ENCODE data around the gene ATXN7L1.
"Not testable (repeated sequence)": the region's sequence is repeated elsewhere in the genome, so short reads cannot be mapped to it uniquely, and the experiment has no call there.

Gene ATXN7L1

DNA sequence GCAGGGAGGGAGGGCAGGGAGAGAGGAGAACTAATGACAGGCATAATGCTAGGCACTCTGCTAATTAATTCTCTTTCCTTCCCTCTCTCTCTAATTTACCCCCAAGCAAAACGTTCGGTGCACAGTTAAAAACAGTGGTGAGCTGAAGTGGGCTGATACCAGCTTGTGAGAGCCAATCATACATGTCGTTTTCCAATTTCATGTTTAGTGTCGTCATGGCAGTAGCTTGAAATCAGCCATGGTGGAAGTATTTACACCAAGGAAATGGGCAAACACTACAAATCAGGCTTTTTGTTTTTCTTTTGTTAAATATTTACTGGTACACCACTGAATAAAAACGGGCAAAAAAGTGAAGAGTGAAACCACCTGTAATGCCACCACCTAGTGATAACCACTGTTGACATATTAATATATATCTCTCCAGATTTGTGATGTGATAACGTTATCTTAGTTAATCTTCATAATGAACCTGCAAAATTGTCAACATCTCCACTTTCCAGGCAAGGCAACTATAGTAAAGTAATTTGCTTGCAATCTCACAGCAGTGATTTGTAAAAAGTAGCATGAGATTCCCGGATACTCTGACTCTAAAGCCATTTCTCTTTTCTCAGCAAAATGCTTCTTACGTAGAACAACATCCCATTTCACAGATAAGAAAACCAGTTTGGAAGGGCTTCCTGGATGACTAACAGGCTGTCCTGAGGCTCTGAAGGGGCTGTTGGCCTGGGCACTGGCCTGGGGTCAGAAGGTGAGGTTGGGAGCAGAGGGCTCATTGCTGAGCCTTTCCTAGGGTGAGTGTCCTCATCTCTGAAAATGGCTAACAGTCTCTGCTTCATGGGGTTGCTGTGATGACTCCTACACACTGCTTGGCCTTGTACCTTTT lies 83.7 kb downstream of the ATXN7L1 start:
- no peak overlapping the region for H3K27ac ChIP-seq (ENCODE audit: low read length)
- no peaks in the 10 kb centered on the region for H3K36me3 ChIP-seq (ENCODE audit: control insufficient read depth, insufficient read depth, low read length)
- DNase-seq (ENCODE audit: low read depth, low spot score): no peak
- no CpG with 5 or more reads among the region's 8 CpGs for WGBS (ENCODE audit: insufficient coverage, insufficient read length)
- H3K27me3 ChIP-seq (ENCODE audit: control insufficient read depth, insufficient read depth, low read length): no peaks in the 10 kb centered on the region
- H3K4me1 ChIP-seq (ENCODE audit: control insufficient read depth, insufficient read depth, low read length): peaks cover 2% of the 10 kb centered on the region; the same call in 1 of the 2 replicates
- H3K4me3 ChIP-seq (ENCODE audit: low read length): no peak overlapping the region
- H3K9me3 ChIP-seq (ENCODE audit: control insufficient read depth, insufficient read depth, low read length): no peaks in the 10 kb centered on the region

DNA sequence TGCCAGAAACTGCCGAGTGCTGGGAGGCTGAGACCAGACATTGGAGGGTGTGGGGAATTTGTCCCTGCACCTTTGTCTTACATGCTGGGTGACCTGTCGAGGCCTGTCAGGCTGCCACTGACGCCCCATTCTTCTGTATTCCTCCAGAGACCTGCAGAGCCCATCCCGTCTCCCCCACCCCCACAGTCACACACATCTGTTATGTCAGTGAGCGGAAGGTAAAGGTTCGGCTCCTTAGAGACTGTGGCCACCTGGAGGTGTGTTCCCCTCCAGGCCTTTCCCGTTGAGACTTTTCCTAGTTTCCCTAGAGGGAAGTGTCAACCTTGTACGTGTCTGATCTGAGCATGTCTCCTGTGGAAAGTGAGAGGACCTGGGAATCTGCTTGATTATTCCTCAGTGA lies 84.5 kb downstream of the ATXN7L1 start:
- Histone ChIP-seq H3K36me3 (ENCODE audit: control insufficient read depth, insufficient read depth, low read length) (no peaks in the 10 kb centered on the region), H3K9me3 (ENCODE audit: control insufficient read depth, insufficient read depth, low read length) (no peaks in the 10 kb centered on the region), H3K27me3 (ENCODE audit: control insufficient read depth, insufficient read depth, low read length) (no peaks in the 10 kb centered on the region), H3K4me3 (ENCODE audit: low read length) (no peak overlapping the region), H3K4me1 (ENCODE audit: control insufficient read depth, insufficient read depth, low read length) (no peaks in the 10 kb centered on the region), H3K27ac (ENCODE audit: low read length) (no peak overlapping the region)
- DNase-seq (ENCODE audit: low read depth, low spot score): no peak
- no CpG with 5 or more reads among the region's 8 CpGs for WGBS (ENCODE audit: insufficient coverage, insufficient read length)

DNA sequence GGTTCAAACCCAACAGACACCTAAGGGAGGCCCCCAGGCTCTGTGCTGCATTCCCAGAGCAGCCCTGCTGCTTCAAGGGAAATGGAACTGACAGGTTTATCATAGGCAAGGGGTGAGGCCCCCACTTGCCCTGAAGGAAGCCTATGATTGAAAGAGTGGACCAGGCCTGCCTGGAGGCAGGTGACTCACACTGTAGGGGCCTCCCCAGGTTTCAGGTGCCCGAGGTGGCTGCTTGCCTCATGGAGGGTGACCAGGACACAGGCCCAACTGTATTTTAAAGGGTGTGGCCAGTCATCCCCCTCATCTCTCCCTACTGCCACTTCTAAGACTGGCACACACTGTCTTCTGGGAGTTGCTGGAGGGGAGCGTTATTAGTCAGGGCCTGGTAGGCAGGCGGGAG lies 85.4 kb downstream of the ATXN7L1 start:
- Histone ChIP-seq H3K27ac (ENCODE audit: low read length) (no peak overlapping the region), H3K4me3 (ENCODE audit: low read length) (no peak overlapping the region), H3K4me1 (ENCODE audit: control insufficient read depth, insufficient read depth, low read length) (no peaks in the 10 kb centered on the region), H3K36me3 (ENCODE audit: control insufficient read depth, insufficient read depth, low read length) (no peaks in the 10 kb centered on the region), H3K27me3 (ENCODE audit: control insufficient read depth, insufficient read depth, low read length) (no peaks in the 10 kb centered on the region), H3K9me3 (ENCODE audit: control insufficient read depth, insufficient read depth, low read length) (no peaks in the 10 kb centered on the region)
- no CpG with 5 or more reads among the region's 3 CpGs for WGBS (ENCODE audit: insufficient coverage, insufficient read length)
- no peak for DNase-seq (ENCODE audit: low read depth, low spot score)

DNA sequence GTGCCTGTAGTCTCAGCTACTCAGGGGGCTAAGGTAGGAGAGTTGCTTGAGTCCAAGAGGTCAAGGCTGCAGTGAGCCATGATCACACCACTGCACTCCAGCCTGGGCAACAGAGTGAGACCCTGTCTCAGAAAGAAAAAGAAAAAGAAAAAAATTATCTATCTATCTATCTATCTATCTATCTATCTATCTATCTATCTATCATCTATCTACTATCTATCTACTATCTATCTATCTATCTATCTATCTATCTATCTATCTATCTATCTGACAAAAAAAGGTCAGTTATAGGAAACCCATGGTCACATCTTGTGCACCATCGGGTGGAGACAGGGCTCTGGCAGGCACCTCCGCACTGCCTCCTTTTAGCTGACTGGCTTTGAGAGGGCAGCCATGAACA lies 85.9 kb downstream of the ATXN7L1 start:
- H3K27ac ChIP-seq (ENCODE audit: low read length); DNase-seq (ENCODE audit: low read depth, low spot score); H3K27me3 ChIP-seq (ENCODE audit: control insufficient read depth, insufficient read depth, low read length); H3K4me1 ChIP-seq (ENCODE audit: control insufficient read depth, insufficient read depth, low read length); H3K4me3 ChIP-seq (ENCODE audit: low read length); H3K9me3 ChIP-seq (ENCODE audit: control insufficient read depth, insufficient read depth, low read length); H3K36me3 ChIP-seq (ENCODE audit: control insufficient read depth, insufficient read depth, low read length): not testable (repeated sequence)
- no CpG with 5 or more reads among the region's 2 CpGs for WGBS (ENCODE audit: insufficient coverage, insufficient read length)

DNA sequence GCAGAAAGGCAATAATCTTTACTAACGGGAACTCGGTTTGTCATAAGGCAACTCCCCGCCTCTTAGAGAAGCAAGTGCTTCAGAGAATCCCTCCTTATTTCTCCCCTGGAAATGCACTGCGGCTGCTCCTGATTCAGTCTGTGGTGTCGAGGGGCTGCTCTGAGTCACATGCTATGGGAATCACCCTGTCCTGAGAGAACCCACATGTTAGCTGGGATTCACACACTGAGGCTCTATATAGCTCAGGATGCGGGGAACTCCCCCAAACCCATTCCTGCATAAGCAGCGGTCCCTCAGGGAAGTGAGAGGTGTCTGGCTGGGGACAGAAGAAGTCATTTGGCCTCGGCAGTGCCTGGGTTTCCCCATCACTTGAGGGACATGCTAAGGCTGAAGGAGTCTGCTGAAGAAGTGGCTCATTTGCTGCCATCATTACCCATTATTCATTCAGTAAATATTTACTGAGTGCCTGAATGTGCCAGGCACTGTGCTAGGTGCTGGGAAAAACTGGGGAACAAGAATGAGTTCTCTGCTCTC lies 87.5 kb downstream of the ATXN7L1 start:
- Histone ChIP-seq H3K36me3 (ENCODE audit: control insufficient read depth, insufficient read depth, low read length) (no peaks in the 10 kb centered on the region), H3K9me3 (ENCODE audit: control insufficient read depth, insufficient read depth, low read length) (no peaks in the 10 kb centered on the region), H3K4me3 (ENCODE audit: low read length) (no peak overlapping the region), H3K27me3 (ENCODE audit: control insufficient read depth, insufficient read depth, low read length) (no peaks in the 10 kb centered on the region), H3K4me1 (ENCODE audit: control insufficient read depth, insufficient read depth, low read length) (no peaks in the 10 kb centered on the region), H3K27ac (ENCODE audit: low read length) (no peak overlapping the region)
- DNase-seq (ENCODE audit: low read depth, low spot score): no peak
- no CpG with 5 or more reads among the region's 8 CpGs for WGBS (ENCODE audit: insufficient coverage, insufficient read length)

DNA sequence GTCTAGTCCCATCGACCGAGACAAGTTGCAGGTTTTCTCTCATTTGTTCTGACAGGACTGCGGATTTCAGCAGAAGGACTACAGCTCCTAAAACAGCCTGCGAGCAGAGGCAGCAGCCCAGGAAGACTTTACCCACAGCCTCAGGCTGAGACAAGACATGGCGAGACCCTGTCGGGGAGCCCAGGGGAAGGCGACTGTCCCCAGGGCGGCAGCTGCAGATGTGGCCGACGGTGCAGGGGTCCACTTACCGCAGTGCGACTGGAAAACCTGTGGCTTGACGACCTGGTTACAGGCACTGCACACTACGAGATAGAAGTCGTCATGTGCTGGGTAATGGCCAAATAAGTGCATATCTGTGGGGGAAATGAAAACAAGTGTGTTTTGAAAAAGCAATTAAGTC lies 88.0 kb downstream of the ATXN7L1 start:
- no peaks in the 10 kb centered on the region for H3K36me3 ChIP-seq (ENCODE audit: control insufficient read depth, insufficient read depth, low read length)
- WGBS (ENCODE audit: insufficient coverage, insufficient read length): no CpG with 5 or more reads among the region's 15 CpGs
- H3K9me3 ChIP-seq (ENCODE audit: control insufficient read depth, insufficient read depth, low read length): no peaks in the 10 kb centered on the region
- H3K4me1 ChIP-seq (ENCODE audit: control insufficient read depth, insufficient read depth, low read length): no peaks in the 10 kb centered on the region
- no peak overlapping the region for H3K27ac ChIP-seq (ENCODE audit: low read length)
- H3K4me3 ChIP-seq (ENCODE audit: low read length): no peak overlapping the region
- H3K27me3 ChIP-seq (ENCODE audit: control insufficient read depth, insufficient read depth, low read length): no peaks in the 10 kb centered on the region
- DNase-seq (ENCODE audit: low read depth, low spot score): no peak

DNA sequence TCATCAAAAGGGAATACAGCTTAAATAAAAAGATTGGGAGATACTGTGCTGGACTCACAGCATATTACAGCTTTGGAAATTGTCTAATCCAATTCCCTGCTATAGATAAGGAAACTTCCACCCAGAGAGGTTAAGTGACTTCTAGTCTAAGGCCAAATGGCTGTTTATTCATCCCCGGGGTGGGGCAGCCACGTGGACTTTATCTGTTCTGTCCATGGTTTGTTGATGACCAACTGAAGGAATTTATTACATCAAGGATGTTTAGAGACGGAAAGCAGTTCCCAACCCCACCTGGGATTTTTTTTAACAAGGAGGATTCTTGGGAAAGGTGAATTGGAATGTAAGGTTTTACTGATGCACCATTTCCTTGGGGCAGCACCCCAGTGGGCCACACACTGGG lies 88.6 kb downstream of the ATXN7L1 start:
- WGBS (ENCODE audit: insufficient coverage, insufficient read length): no CpG with 5 or more reads among the region's 3 CpGs
- H3K27me3 ChIP-seq (ENCODE audit: control insufficient read depth, insufficient read depth, low read length): no peaks in the 10 kb centered on the region
- H3K36me3 ChIP-seq (ENCODE audit: control insufficient read depth, insufficient read depth, low read length): no peaks in the 10 kb centered on the region
- no peak overlapping the region for H3K27ac ChIP-seq (ENCODE audit: low read length)
- no peak overlapping the region for H3K4me3 ChIP-seq (ENCODE audit: low read length)
- H3K4me1 ChIP-seq (ENCODE audit: control insufficient read depth, insufficient read depth, low read length): no peaks in the 10 kb centered on the region
- H3K9me3 ChIP-seq (ENCODE audit: control insufficient read depth, insufficient read depth, low read length): no peaks in the 10 kb centered on the region
- no peak for DNase-seq (ENCODE audit: low read depth, low spot score)

DNA sequence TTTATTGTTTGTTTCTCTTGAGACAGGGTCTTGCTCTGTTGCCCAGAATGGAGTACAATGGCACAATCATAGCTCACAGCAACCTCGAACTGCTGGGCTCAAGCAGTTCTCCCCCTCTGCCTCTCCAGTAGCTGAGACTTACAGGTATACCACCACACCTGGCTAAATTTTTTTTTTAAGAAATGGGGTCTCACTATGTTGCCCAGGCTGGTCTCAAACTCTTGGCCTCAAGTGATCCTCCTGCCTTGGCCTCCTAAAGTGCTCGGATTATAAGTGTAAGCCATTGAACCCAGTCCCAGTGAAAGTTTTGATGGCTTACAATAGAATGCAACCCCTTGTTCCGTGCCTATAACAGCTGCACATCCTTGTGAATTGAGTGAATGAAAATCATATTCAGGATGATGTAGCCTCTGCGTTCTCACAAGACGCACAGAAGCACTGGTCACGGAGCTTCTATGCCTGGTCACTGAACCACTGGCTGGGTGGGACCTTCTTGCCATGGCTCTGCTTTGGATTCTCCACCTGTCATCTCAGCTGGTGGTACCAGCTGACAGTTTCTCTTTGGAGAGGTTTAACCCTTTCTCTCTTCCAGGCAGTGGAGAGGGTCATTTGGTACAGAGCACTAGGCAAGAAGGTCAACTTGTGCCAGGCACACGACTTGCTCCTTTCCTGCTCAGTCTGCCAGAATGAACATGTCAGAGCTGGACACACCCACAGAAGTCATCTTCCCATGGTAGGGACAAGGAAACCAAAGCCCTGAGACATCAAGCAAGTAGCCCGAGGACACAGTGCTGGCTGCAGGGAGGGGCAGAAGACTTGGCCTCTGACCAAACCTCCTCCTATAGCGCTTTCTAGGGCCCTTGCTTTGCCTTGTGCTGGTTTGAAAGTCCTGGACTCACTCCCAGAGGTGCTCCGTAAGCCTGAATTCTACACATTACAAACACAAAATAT lies 89.6 kb downstream of the ATXN7L1 start:
- WGBS (ENCODE audit: insufficient coverage, insufficient read length): no CpG with 5 or more reads among the region's 10 CpGs
- H3K27me3 ChIP-seq (ENCODE audit: control insufficient read depth, insufficient read depth, low read length): no peaks in the 10 kb centered on the region
- no peak for DNase-seq (ENCODE audit: low read depth, low spot score)
- no peaks in the 10 kb centered on the region for H3K9me3 ChIP-seq (ENCODE audit: control insufficient read depth, insufficient read depth, low read length)
- H3K36me3 ChIP-seq (ENCODE audit: control insufficient read depth, insufficient read depth, low read length): no peaks in the 10 kb centered on the region
- no peaks in the 10 kb centered on the region for H3K4me1 ChIP-seq (ENCODE audit: control insufficient read depth, insufficient read depth, low read length)
- no peak overlapping the region for H3K27ac ChIP-seq (ENCODE audit: low read length)
- no peak overlapping the region for H3K4me3 ChIP-seq (ENCODE audit: low read length)

DNA sequence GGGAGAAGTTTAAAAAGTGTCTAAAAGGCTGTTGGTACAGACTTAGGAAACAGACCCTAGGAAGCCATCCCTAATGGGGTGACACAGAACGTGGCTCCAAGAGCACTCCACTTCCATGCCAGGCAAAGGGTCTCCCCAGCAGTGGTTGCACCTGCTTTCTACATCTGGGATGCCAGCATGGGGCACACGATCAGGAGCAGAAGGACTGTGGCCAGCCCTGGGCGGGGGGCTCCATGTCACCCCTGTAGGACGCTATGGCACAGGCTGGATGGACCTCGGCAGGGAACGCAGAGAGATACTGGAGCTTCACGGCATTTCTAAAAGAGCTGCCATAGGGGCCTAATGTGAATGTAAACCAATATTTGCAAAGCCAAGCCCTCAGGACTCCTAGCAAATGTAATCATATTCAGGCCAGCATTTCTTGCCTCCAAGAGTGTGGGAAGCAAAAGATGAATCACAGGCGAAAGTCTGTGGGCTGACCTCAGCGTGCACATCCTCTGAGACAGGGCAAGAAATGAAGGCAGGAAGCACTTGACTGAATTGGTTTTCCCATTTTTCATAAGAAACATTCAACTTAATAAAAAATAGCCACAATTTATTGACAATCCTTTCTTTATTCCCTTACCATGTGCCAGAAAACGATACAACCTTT lies 93.9 kb downstream of the ATXN7L1 start:
- Histone ChIP-seq H3K9me3 (ENCODE audit: control insufficient read depth, insufficient read depth, low read length) (no peaks in the 10 kb centered on the region), H3K4me1 (ENCODE audit: control insufficient read depth, insufficient read depth, low read length) (peaks cover 2% of the 10 kb centered on the region; the same call in 1 of the 2 replicates), H3K4me3 (ENCODE audit: low read length) (no peak overlapping the region), H3K27me3 (ENCODE audit: control insufficient read depth, insufficient read depth, low read length) (no peaks in the 10 kb centered on the region), H3K36me3 (ENCODE audit: control insufficient read depth, insufficient read depth, low read length) (no peaks in the 10 kb centered on the region), H3K27ac (ENCODE audit: low read length) (no peak overlapping the region)
- no CpG with 5 or more reads among the region's 10 CpGs for WGBS (ENCODE audit: insufficient coverage, insufficient read length)
- DNase-seq (ENCODE audit: low read depth, low spot score): no peak
